GM19025 (cell line): ENCODE data around the gene EHD2.
"Not testable (repeated sequence)": the region's sequence is repeated elsewhere in the genome, so short reads cannot be mapped to it uniquely, and the experiment has no call there.

Source experiments
- ATAC-seq: cut with Tn5 transposase; IDR thresholded peaks from one replicate; pipeline ENCODE4 v1.9.1; 2021; ENCODE audit warnings: mild to moderate bottlenecking, low read depth, moderate library complexity; ENCODE audit not compliant: unreplicated experiment

Gene EHD2

DNA sequence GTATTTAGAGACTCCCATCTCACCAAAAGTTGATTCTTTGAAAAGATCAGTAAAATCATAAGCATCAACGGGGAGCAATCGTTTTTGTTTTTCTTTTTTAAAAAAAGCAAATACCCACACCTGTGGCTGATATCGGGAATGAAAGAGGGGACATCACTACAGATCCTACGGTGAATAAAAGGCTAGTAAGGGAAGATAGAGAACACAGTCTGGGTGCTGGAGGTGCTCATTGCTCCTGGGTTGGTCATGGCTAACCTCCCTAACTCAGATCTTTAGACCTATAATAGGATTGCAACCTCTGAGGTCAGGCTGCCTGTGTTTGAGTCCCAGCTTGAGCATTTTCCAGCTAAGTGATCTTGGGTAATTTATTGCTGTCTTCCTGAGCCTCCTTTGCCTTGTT lies 1.1 kb downstream of the EHD2 start:
- ATAC-seq: no peak

DNA sequence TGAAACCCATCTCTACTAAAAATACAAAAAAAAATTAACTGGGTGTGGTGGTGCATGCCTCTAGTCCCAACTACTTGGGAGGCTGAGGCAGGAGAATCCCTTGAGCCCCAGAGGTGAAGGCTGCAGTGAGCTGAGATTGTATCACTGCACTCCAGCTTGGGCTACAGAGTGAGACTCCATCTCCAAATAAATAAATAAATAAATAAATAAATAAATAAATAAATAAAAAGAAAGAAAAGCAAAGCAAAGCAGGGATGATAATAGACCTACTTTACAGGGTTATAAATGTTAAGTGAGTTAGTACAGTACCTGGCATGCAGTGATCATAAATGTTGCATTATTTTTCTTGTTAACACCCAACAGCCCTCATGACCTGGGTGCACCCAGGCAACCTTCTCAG lies 1.6 kb downstream of the EHD2 start:
- not testable (repeated sequence) for ATAC-seq

DNA sequence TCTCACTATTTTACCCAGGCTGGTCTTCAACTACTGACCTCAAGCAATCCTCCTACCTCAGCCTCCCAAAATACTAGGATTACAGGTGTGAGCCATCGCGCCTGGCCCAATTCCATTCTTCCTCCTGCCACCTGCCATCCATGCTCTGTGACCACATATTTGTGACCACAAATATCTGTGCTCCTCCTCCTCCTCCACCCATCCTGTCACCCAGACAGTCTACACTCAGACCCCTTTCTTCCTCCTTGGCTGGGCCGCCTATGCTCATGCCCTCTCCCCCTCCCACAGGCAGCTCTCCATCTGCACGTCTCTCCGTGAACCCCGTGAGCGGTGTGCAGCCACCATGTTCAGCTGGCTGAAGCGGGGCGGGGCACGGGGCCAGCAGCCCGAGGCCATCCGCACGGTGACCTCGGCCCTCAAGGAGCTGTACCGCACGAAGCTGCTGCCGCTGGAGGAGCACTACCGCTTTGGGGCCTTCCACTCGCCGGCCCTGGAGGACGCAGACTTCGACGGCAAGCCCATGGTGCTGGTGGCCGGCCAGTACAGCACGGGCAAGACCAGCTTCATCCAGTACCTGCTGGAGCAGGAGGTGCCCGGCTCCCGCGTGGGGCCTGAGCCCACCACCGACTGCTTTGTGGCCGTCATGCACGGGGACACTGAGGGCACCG lies 3.2 kb downstream of the EHD2 start:
- no peak for ATAC-seq

DNA sequence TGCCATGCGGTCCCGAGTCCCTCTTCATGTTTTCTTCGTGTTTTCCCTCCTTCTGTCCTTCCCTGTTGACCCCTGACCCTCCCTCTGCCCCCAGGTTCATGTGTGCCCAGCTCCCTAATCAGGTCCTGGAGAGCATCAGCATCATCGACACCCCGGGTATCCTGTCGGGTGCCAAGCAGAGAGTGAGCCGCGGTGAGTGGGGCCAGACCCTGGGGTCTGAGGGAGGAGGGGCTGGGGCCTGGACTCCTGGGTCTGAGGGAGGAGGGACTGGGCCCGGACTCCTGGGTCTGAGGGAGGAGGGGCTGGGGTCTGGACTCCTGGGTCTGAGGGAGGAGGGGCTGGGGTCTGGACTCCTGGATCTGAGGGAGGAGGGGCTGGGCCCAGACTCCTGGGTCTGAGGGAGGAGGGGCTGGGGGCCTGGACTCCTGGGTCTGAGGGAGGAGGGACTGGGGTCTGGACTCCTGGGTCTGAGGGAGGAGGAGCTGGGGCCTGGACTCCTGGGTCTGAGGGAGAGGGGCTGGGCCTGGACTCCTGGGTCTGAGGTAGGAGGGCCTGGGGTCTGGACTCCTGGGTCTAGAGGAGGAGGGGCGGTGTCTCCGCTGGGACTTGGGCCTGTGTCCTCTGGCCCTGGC lies 5.3 kb downstream of the EHD2 start:
- ATAC-seq: not testable (repeated sequence)

DNA sequence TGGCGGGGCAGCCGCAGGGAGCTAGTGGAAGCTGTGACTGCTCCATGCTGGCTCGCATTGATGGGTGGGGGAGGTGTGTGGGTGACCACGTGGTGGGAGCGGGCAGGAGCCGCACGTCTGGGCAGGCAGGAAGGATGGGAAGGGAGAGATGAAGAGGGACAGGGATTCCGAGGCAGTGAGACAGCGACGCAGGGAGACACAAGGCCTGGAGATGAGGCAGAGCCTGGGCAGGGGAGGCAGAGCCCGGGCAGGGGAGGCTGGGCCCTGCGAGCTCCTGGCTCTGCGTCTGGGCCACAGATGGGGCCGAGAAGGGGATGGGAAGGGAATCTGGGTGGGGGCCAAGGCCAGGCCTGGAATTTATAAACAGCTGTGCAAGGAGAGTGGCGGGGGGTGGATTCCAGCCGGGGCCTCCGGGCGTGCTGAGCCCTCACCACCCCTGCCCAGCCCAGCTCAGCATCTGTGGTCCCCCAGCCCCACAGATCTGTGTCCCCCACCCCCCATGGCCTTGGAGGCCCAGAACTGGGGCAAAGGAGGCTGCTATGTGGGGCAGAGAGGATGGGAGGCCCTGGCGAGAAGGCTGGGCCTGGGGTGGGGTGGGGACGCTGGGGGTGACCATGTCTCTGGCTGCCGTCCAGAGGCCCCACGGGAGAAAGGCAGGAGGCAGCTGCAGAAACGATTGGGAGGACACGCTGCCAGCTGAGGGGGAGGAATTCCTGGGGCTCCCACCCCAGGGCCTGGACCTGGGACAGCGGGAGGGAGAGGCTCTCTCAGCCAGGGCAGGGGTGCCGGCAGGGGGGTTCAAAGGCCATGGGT lies 6.0 kb downstream of the EHD2 start:
- ATAC-seq: no peak

DNA sequence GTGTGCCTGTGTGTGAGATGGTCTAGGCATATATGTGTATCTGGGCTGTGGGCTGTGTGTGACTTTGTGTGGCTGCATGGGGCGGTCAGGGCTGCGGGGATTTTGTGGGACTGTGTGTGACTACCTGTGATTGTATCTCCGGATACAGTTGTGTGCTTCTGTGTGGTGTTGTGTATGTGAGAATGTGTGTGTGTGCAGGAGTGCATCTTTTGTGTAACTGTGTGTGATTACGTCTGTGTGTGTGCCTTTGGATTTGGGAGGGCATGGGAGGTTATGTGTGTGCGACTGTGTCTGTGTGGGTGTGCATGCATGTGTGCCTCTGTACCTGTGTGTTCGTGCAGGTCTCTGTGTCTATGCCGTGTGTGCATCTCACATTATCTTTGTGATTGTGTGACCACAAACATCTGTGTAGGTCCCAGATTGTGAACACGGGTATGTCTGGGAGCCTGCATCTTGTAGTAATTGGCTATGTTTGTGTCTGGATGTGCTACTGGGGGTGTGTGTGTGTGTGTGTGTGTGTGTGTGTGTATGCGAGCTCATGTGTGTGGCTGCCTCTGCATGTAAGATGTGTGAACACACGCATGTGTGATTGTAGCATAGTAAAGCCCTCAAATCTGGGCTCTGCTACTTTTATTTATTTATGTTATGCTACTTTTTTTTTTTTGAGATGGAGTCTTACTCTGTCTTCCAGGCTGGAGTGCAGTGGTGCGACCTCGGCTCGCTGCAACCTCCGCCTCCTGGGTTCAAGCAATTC lies 7.6 kb downstream of the EHD2 start:
- no peak for ATAC-seq

DNA sequence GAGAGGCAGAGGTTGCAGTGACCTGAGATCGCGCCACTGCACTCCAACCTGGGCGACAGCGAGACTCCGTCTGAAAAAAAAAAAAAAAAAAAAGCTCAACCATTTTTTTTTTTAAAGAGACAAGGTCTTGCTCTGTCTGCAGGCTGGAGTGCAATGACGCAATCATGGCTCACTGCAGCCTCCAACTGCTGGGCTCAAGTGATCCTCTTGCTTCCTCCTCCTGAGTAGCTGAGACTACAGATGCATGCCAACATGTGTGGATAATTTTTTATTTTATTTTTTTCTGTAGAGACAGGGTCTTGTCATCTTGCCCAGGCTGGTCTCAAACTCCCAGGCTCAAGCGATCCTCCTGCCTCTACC lies 10.3 kb downstream of the EHD2 start:
- no peak for ATAC-seq

DNA sequence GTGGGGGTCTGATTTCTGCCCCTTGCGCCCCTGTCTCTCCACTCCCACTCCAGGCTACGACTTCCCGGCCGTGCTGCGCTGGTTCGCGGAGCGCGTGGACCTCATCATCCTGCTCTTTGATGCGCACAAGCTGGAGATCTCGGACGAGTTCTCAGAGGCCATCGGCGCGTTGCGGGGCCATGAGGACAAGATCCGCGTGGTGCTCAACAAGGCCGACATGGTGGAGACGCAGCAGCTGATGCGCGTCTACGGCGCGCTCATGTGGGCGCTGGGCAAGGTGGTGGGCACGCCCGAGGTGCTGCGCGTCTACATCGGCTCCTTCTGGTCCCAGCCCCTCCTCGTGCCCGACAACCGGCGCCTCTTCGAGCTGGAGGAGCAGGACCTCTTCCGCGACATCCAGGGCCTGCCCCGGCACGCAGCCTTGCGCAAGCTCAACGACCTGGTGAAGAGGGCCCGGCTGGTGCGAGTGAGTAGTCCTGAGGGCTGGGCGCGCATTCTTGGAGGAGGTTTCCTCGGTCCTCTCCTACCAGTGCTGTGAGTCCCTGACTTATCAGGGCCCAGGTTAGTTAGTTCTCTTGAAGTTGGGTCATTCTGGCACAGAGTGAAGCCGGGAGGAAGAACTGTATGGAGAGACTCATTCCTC lies 12.7 kb downstream of the EHD2 start:
- ATAC-seq: no peak

DNA sequence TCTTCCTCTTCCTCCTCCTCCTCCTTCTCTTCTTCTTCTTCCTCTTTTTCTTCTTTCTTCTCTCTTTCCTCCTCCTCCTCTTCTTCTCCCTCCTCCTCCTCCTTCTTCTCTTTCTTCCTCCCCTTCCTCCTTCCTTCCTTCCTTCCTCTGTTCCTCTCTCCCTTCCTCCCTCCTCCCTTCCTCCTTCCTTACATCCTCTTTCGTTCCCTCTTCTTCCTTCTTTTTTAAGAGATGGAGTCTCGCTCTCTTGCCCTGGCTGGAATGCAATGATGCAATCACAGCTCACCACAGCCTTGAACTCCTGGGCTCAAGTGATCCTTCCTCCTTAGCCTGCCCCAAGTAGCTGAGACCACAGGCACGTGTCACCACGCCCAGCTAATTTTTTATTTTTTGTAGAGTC lies 13.2 kb downstream of the EHD2 start:
- no peak for ATAC-seq

DNA sequence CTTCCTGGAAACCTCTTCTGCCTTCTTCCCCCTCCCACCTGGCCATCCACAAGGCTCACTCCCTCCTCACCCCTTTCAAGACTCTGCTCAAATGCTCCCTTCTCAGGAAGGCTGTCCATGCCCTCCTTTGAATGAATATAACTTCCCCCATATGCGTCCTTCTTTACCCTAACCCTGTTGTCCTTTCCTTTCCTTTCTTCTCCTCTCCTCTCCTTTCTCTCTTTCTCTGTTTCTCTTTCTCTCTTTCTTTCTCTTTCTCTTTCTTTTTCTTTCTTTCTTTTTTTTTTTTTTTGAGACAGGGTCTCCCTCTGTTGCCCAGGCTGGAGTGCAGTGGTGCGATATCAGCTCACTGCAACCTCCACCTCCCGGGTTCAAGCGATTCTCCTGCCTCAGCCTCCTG lies 15.1 kb downstream of the EHD2 start:
- not testable (repeated sequence) for ATAC-seq

DNA sequence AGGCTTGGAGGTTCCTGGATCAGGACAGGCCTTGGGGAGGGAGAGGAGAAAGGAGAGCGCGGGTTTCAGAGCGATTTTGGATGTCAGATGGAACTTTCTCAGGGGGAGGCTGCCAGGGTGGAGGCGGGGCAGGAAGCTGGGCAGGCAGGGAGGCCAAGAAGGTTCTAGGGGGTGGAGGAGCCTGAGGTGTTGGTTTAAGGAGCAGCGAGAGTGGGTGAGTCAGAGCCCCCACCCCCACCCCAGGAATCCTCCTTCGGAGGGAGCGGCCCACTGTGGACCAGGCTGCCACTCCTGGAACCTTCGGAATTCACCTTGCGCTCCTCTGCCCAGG lies 16.2 kb downstream of the EHD2 start:
- no peak for ATAC-seq

DNA sequence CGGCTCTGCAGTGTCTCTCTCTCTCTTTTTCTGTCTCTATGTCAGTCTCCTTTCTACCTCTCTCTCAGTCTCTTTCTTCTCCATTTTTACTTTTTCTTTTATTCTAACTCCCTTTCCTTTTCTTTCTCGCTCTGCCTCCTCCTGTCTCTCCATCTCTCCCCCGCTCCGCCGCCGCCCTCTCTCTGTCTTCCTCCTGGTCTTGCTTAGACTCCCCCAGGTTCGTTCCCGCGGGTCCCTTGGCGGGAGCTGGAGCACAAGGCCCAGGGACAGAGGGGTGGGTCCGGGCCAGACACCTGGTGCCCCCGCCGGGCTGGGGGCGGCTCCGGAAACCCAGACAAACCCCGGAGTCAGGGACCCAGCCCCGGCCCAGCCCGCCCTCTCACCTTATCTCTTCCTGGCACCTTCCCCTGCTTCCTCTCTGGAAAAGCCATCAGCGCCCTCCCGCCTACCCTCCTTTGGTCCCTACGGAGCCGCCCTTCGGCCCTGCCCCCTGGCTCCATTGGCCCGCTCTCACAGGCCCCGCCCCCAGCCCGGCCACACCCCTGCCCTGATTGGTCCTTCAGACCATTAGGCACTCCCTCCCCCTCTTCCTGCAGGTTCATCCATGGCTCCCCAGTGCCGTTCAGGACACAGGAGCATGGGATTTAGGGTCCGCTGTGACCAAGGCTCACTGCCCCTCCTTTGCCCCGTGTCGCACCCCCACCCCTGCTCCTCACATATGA lies 16.7 kb downstream of the EHD2 start:
- no peak for ATAC-seq

DNA sequence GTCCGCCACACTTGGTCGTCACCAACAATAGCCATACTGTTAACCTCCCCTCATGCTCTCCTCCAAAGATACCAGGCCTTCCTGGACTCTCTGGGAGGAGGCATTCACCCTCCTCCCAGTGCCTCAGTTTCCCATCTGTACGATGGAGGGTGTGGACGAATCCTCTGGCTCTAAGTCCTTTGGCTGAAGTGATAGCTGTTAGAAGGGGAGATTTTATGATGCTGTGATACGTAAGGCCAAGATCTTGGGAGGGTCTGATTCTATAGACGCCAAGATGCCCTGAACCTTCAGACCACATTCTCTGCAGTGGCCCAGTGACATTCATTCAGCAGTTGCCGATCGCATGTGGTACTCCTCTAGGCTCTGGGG lies 17.3 kb downstream of the EHD2 start:
- ATAC-seq: no peak

DNA sequence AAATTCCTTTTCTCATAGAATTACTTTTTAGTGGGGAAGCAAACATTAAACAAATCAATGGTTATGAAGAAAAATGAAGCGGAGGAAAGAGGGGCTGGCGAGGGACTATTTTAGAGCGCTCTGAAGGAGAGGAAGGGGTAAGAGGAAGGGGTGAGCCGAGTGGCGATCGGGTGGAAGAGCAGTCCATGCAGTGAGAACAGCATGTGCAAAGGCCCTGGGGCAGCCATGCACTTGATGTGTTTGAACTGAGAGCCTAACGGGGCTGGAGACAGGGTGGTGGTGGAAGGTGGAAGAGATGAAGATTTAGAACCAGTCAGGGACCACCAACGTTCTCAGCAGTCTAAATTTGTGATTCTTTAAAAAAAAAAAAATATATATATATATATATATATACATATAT lies 17.7 kb downstream of the EHD2 start:
- no peak for ATAC-seq

DNA sequence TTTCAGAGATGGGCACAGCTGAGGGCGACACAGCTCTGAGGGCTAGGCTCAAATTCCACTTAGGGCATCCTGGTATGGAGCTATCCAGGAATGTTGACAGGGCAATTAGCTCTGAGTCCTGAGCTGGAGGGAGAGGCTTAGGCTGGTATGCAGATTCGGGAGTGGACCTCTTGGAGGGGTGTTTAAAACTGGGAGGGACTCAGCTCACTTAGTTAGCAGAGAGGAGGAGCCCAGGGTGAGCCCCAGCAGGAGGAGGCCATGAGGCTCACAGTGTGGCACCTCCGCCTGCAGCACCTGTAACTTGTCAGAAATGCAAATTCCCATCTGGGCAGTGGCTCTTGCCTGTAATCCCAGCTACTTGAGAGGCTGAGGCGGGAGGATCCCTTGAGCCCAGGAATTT lies 21.9 kb downstream of the EHD2 start:
- no peak for ATAC-seq

DNA sequence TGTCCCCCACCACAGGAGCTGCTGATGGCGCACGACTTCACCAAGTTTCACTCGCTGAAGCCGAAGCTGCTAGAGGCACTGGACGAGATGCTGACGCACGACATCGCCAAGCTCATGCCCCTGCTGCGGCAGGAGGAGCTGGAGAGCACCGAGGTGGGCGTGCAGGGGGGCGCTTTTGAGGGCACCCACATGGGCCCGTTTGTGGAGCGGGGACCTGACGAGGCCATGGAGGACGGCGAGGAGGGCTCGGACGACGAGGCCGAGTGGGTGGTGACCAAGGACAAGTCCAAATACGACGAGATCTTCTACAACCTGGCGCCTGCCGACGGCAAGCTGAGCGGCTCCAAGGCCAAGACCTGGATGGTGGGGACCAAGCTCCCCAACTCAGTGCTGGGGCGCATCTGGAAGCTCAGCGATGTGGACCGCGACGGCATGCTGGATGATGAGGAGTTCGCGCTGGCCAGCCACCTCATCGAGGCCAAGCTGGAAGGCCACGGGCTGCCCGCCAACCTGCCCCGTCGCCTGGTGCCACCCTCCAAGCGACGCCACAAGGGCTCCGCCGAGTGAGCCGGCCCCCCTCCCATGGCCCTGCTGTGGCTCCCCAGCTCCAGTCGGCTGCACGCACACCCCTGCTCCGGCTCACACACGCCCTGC lies 27.8 kb downstream of the EHD2 start:
- no peak for ATAC-seq

DNA sequence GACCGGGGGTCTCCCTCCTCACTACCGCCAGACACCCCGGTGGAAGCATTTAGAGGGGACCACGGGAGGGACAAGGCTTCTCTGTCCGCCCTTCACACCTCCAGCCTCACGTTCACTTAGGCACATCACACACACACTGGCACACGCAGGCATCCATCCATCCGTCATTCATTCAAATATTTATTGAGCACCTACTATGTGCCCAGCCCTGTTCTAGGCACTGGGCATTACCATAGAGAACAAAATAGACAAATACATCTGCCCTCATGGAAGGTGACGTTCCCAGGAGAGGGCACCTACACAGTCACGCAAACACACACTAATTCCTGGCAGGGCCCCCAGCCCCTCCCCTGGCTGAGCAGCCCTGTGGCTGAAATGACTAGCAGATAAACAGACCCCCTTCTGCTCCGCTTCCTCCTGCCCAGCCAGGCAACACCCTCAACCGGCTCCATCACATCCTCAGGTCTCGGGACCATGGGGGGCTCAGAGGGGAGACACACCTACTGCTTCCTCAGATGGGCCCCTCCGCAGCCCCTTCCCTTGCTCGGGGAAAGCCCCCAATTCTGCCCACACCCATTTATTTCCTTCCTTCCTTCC lies 28.4 kb downstream of the EHD2 start:
- ATAC-seq: no peak

DNA sequence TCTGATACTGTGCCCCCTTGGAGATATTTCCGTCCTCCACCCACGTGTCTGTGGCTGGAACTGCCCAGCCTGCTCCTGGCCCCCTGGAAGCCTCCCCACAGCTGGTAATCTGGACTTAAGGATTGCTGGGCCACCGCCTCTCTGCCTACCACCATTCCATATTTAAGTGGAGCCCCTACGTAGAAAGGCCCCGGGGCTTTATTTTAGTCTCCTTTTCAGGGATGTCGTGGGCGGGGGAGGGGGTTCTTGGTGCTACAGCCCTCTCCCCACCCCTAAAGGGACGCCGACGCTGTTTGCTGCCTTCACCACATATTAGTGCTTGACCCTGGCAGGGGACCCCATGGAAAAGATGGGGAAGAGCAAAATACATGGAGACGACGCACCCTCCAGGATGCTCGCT lies 29.4 kb downstream of the EHD2 start:
- no peak for ATAC-seq
